HepG2 (cell line): ENCODE results near the gene P2RY6. TPM values are rescaled to one million over a fixed set of nuclear protein-coding genes. Genes with fewer than 3 reads are reported as not detected.

Experiments
- CBFB ChIP-seq: sonication (generic); formaldehyde crosslinking; IDR thresholded peaks from 2 replicates; pipeline ENCODE4 v1.4.0; 2020; ENCODE audit warnings: missing genetic modification reagents
- CENPX ChIP-seq: sonication (generic); formaldehyde crosslinking; IDR thresholded peaks from 2 replicates; pipeline ENCODE4 v1.9.0; 2021; ENCODE audit warnings: mild to moderate bottlenecking, missing genetic modification reagents, moderate library complexity
- GABPA ChIP-seq, 2 experiments: IDR thresholded peaks; 2 replicates each; pipeline ENCODE4 v1.6.1; 2011 to 2016; ENCODE audit warnings: low read depth in 2 of 2, low read length in 1 of 2, missing biosample characterization in 1 of 2, missing genetic modification characterization in 1 of 2
- GPBP1L1 ChIP-seq: sonication (generic); formaldehyde crosslinking; IDR thresholded peaks from 2 replicates; pipeline ENCODE4 v1.5.0; 2020; ENCODE audit warnings: mild to moderate bottlenecking, missing genetic modification reagents
- GTF3A ChIP-seq: sonication (generic); formaldehyde crosslinking; conservative IDR thresholded peaks from 2 replicates; pipeline ENCODE4 v1.4.0; 2020; ENCODE audit warnings: mild to moderate bottlenecking, missing genetic modification reagents
- HIC2 ChIP-seq: sonication (generic); formaldehyde crosslinking; IDR thresholded peaks from 2 replicates; pipeline ENCODE4 v1.9.0; 2022; ENCODE audit warnings: low read depth, missing genetic modification reagents
- IRF2 ChIP-seq: IDR thresholded peaks from 2 replicates; pipeline ENCODE4 v1.6.1; 2018; ENCODE audit warnings: missing genetic modification reagents, missing compliant biosample characterization
- KDM3A ChIP-seq: IDR thresholded peaks from 2 replicates; pipeline ENCODE4 v1.6.1; 2018; ENCODE audit warnings: low read depth, missing compliant biosample characterization
- KLF6 ChIP-seq: IDR thresholded peaks from 2 replicates; pipeline ENCODE4 v1.8.0; 2016; ENCODE audit warnings: missing biosample characterization, missing genetic modification reagents
- ONECUT2 ChIP-seq: sonication (generic); formaldehyde crosslinking; IDR thresholded peaks from 2 replicates; pipeline ENCODE4 v1.4.0; 2020; ENCODE audit warnings: missing genetic modification reagents
- RFXANK ChIP-seq: IDR thresholded peaks from 2 replicates; pipeline ENCODE4 v1.6.1; 2016
- THAP7 ChIP-seq: sonication (generic); formaldehyde crosslinking; IDR thresholded peaks from 2 replicates; pipeline ENCODE4 v1.8.1; 2023; ENCODE audit warnings: mild to moderate bottlenecking, missing genetic modification reagents
- ZNF281 ChIP-seq: sonication (generic); formaldehyde crosslinking; IDR thresholded peaks from 2 replicates; pipeline ENCODE4 v1.4.0; 2020; ENCODE audit warnings: missing genetic modification reagents, borderline replicate concordance
- ZNF441 ChIP-seq: sonication (generic); formaldehyde crosslinking; IDR thresholded peaks from 2 replicates; pipeline ENCODE4 v1.7.0; 2021; ENCODE audit warnings: missing genetic modification reagents, borderline replicate concordance
- ZNF569 ChIP-seq: sonication (generic); formaldehyde crosslinking; IDR thresholded peaks from 2 replicates; pipeline ENCODE4 v1.5.0; 2020; ENCODE audit warnings: mild to moderate bottlenecking, missing genetic modification reagents, moderate library complexity, borderline replicate concordance
- ZNF576 ChIP-seq: sonication (generic); formaldehyde crosslinking; IDR thresholded peaks from 2 replicates; pipeline ENCODE4 v1.4.0; 2020; ENCODE audit warnings: mild to moderate bottlenecking, missing genetic modification reagents
- ZNF768 ChIP-seq: sonication (generic); formaldehyde crosslinking; IDR thresholded peaks from 2 replicates; pipeline ENCODE4 v1.4.0; 2020; ENCODE audit warnings: missing genetic modification reagents
- polyA plus RNA-seq, 8 experiments: library from polyadenylated mRNA; depleted of rRNA in 3 of 8; stranded (reverse) in 7 of 8; unstranded in 1 of 8; fragments of >200 nt; fragmentation: Illumina TruSeq in 4 of 8; extraction: Trizol in 4 of 8; gene quantifications; 2 replicates each; pipeline versions ENCODE4 v1.2.1 to v1.2.3, GENCODE V29; 2011 to 2016; ENCODE audit warnings: low read depth in 4 of 8, missing spikeins in 1 of 8, mixed read lengths in 1 of 8; ENCODE audit not compliant: insufficient read depth in 1 of 8
- total RNA-seq, 5 experiments: library from RNA; depleted of rRNA; stranded (reverse); fragments of >200 nt; fragmentation: Illumina TruSeq; extraction: Trizol; gene quantifications; 2 replicates each; pipeline ENCODE4 v1.2.3, GENCODE V29; 2016; ENCODE audit warnings: low read depth in 1 of 5

The P2RY6 gene
- total and polyA plus RNA-seq, 2 of the 13 experiments (the other 11 are each of a cell fraction or from before 2014, with no cell fraction given): 0.09 to 0.29 TPM

- TF ChIP-seq CBFB (CRISPR knock-in tag) (0 out of 2 replicates have a peak, but pooled peaks have one; percentile 42), ZNF569 (no peak), ZNF281 (peak; percentile 41; the same call in 1 of the 2 replicates), KLF6 (CRISPR knock-in tag) (no peak), GPBP1L1 (no peak), CENPX (CRISPR knock-in tag) (no peak), ZNF576 (no peak), THAP7 (CRISPR knock-in tag) (0 out of 2 replicates have a peak, but pooled peaks have one; percentile 36), ZNF768 (peak; percentile 35; the same call in 1 of the 2 replicates), GTF3A (CRISPR knock-in tag) (no peak), IRF2 (CRISPR knock-in tag) (peak; percentile 43; the same call in 1 of the 2 replicates), GABPA (IDR thresholded peaks at IDR 0.05; ENCODE audit: low read depth, low read length) (no peak), GABPA (CRISPR knock-in tag; IDR thresholded peaks at IDR 0.05; ENCODE audit: low read depth) (no peak), KDM3A (CRISPR knock-in tag) (no peak), RFXANK (CRISPR knock-in tag) (no peak), HIC2 (no peak; the same call in 1 of the 2 replicates), ONECUT2 (CRISPR knock-in tag) (no peak), ZNF441 (peak; percentile 56; the same call in 1 of the 2 replicates)
These were observed 42.2 kb downstream of the P2RY6 start (continued) for GRCh38 chr11:73314117-73314961.
